Heart left ventricle (tissue), 16 donors: ENCODE data around the gene OMD. TPM values are rescaled to one million over a fixed set of nuclear protein-coding genes. Genes with fewer than 3 reads are reported as not detected.

Experiments
- ATAC-seq, 4 donors: fragments of 200-7000 bp; cut with Tn5 transposase; one replicate each; pipeline ENCODE4 v1.9.1; 2020 to 2022; ENCODE audit warnings: moderate library complexity in 4 of 4, mild to moderate bottlenecking in 3 of 4, moderate number of reproducible peaks in 1 of 4
- DNase-seq, 5 donors: peaks; one replicate each; pipeline ENCODE4 v3.0.0-alpha.2; 2020
- H3K27ac ChIP-seq, 12 donors: fragments of 200-600 bp; sonication (generic) in 4 of 12; one replicate each; pipeline versions ENCODE4 v1.5.0 to v1.8.0; 2016 to 2022; ENCODE audit warnings: mild to moderate bottlenecking in 2 of 12
- H3K27me3 ChIP-seq, 9 donors: fragments of 200-600 bp; sonication (generic) in 2 of 9; one replicate each; pipeline versions ENCODE4 v1.5.1 to v1.8.0; 2016 to 2022; ENCODE audit warnings: mild to moderate bottlenecking in 3 of 9
- H3K36me3 ChIP-seq, 9 donors: fragments of 200-600 bp; sonication (generic) in 2 of 9; one replicate each; pipeline versions ENCODE4 v1.5.0 to v1.8.0; 2018 to 2022; ENCODE audit warnings: mild to moderate bottlenecking in 2 of 9
- H3K4me1 ChIP-seq, 12 donors: fragments of 200-600 bp; sonication (generic) in 4 of 12; one replicate each; pipeline versions ENCODE4 v1.5.0 to v1.8.0; 2016 to 2022; ENCODE audit warnings: mild to moderate bottlenecking in 3 of 12
- H3K4me3 ChIP-seq, 12 donors: fragments of 200-600 bp; sonication (generic) in 4 of 12; one replicate each; pipeline versions ENCODE4 v1.5.0 to v1.8.0; 2017 to 2022; ENCODE audit warnings: mild to moderate bottlenecking in 9 of 12, moderate library complexity in 4 of 12
- H3K9me3 ChIP-seq, 12 donors: fragments of 200-600 bp; sonication (generic) in 4 of 12; one replicate each; pipeline versions ENCODE4 v1.5.0 to v1.8.0; 2016 to 2022; ENCODE audit warnings: mild to moderate bottlenecking in 1 of 12
- POLR2A ChIP-seq, 2 donors: fragments of 450-650 bp; IDR thresholded peaks; one replicate each; pipeline ENCODE4 v1.6.1; 2017; ENCODE audit warnings: antibody characterized with exemption in 2 of 2, mild to moderate bottlenecking in 2 of 2, moderate library complexity in 2 of 2
- WGBS, 4 donors: extraction: QIAGEN DNeasy Blood & Tissue Kit in 2 of 4; methylation state at CpG; one replicate each; pipeline versions ENCODE4 v1.1.5 to v1.1.7; 2013 to 2018; 5-methylcytosine and 5-hydroxymethylcytosine counted together
- intact Hi-C, 10 donors: fragments of 100-400 bp; cut with DNase I; formaldehyde crosslinking; loops; one replicate each; pipeline versions ENCODE4 v1.11.1 to v1.14.2; 2022
- polyA plus RNA-seq, 2 donors: library from polyadenylated mRNA; stranded (reverse); fragments of 200-250 nt; gene quantifications; one replicate each; pipeline ENCODE4 v1.2.3, GENCODE V29; 2013
- total RNA-seq, 9 donors: library from RNA; depleted of rRNA in 2 of 9; stranded (reverse); fragments of >200 nt in 2 of 9; fragmentation: NEBNext Ultra II Directional in 3 of 9; extraction: Animal tissue kit (Norgen Biotek cat#: 25700) in 3 of 9; gene quantifications; one replicate each; pipeline versions ENCODE4 v1.1.0 to v1.2.4, GENCODE V29; 2016 to 2023
- TF ChIP-seq, protein P1 (sequence below), 12 donors: fragments of 200-600 bp; sonication (generic) in 4 of 12; IDR thresholded peaks; one replicate each; pipeline versions ENCODE4 v1.5.0 to v1.8.0; 2018 to 2022; ENCODE audit warnings: antibody characterized with exemption in 12 of 12, mild to moderate bottlenecking in 5 of 12
- donor health status: ischemic (EF 13 %, LVEDD 7.1; RV severe dilation, severe dysfunction).
- donor health status: healthy with polysubstance abuse.
- donor health status: DM: no; HTN: yes; CAD: no.
- donor health status: DM: no; HTN: no; CAD: no.
- donor health status: ischemic (EF 25% LVEDD 6.9; RV normal size, moderate dysfunction).
- donor health status: ischemic (EF 25% LVEDD 5.7; RV mildly dilated, moderate dysfunction).
- donor health status: healthy.
- donor health status: DM: yes; HTN: yes; CAD: no.
- donor health status: ischemic (EF 35%, LVEDD 5.7; RV mildly dilated, moderate dysfunction).
- donor health status: nonischemic (EF 11% LVEDD 7.7; RV severe dilation, severe dysfunction).
- donor health status: DM: yes; HTN: yes; CAD: no.
- donor health status: PGD.
- donor health status: ischemic (EF 29% LVEDD 5.4; RV normal size, mild dysfunction).
- donor health status: nonischemic (EF 23%, LVEDD 6.1; RV moderate dilation, normal function).

OMD gene
- total and polyA plus RNA-seq, 11 donors, result 1.5 to 10.2 (median 5.5) TPM

DNA sequence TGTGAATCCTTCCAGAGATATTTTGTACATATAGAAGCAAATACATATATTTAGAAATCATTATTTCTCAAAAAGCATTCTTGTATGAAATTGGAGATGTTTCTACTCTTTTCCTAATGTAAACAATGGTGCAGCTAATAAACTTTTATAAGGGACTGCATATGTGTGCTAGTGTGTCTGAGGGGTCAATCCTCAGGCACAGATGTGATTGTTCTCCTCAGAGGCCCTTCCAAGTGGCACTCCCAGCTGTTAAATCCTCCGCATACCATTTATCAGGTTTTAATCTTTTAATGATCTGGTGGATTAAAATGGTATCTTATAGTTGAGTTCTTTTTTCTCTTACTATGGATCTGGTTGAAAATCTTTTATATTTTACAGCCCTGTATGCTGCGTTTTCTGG lies 5.6 kb upstream of the OMD start:
- TF ChIP-seq, protein P1, sequence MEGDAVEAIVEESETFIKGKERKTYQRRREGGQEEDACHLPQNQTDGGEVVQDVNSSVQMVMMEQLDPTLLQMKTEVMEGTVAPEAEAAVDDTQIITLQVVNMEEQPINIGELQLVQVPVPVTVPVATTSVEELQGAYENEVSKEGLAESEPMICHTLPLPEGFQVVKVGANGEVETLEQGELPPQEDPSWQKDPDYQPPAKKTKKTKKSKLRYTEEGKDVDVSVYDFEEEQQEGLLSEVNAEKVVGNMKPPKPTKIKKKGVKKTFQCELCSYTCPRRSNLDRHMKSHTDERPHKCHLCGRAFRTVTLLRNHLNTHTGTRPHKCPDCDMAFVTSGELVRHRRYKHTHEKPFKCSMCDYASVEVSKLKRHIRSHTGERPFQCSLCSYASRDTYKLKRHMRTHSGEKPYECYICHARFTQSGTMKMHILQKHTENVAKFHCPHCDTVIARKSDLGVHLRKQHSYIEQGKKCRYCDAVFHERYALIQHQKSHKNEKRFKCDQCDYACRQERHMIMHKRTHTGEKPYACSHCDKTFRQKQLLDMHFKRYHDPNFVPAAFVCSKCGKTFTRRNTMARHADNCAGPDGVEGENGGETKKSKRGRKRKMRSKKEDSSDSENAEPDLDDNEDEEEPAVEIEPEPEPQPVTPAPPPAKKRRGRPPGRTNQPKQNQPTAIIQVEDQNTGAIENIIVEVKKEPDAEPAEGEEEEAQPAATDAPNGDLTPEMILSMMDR (IDR thresholded peaks at IDR 0.05), result no peak
- TF ChIP-seq POLR2A (IDR thresholded peaks at IDR 0.05), result no peak
- DNase-seq (no peak), ATAC-seq (no peak)
- 71 to 98% (median 95%) methylated on average over 2 of the region's 2 CpGs for WGBS, 4 donors
- Histone ChIP-seq H3K27ac (no peak overlapping the region), H3K4me3 (no peak overlapping the region), H3K36me3 (no peaks in the 10 kb centered on the region), H3K4me1 (peaks cover 0 to 19% (median 0%) of the 10 kb centered on the region in 12 donors), H3K27me3 (no peaks in the 10 kb centered on the region), H3K9me3 (no peaks in the 10 kb centered on the region)
- intact Hi-C loops, result loop anchor here in 8 of 10 donors (10.0 kb wide), 5 partner anchors 85 to 295 kb away; partner anchors contain the start of genes CENPP (in 1 of the 8) and NOL8 (in 1 of the 8)

DNA sequence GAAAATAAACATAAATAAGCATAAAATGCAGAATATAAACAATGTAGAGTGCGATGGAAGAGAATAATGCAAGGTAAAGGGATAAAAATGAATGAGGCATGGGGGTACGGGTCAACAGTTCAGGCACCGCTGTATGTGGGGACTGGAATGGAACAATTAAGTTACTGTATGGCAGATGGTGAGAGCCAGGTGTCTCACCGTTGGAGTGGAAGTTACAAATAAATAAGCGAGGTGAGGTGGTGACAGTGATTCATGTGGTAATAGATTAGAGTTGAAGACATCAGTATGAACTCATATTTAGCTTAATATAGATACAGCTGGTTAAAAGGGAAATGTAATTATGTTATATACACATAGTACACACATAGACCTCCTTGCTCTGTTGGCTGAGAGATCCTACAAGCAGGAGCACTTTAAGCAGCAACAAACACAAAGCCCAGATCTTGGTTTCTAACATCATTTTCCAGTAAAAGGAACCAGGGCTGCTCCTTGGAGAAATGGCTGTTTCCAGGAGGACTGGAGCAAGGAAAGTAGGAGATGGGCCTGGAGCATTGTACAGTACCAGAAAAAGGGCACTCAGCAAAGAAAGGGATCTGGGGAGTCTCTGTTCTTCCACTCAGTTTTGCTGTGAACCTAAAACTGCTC lies 2.4 kb upstream of the OMD start:
- intact Hi-C loops, result no loop called here
- H3K27me3 ChIP-seq, result no peaks in the 10 kb centered on the region
- no peak overlapping the region for H3K4me3 ChIP-seq
- WGBS, 4 donors, result 66 to 72% (median 69%) methylated on average over 5 of the region's 5 CpGs
- DNase-seq (no peak), ATAC-seq (no peak)
- H3K36me3 ChIP-seq, result no peaks in the 10 kb centered on the region
- TF ChIP-seq, protein P1 (IDR thresholded peaks at IDR 0.05), result no peak
- TF ChIP-seq POLR2A (IDR thresholded peaks at IDR 0.05), result no peak
- no peaks in the 10 kb centered on the region for H3K9me3 ChIP-seq
- peaks cover 0 to 26% (median 0%) of the 10 kb centered on the region in 12 donors for H3K4me1 ChIP-seq
- peak overlapping the region in 5 of 12 donors; percentile 16 to 63 (median 46) for H3K27ac ChIP-seq

DNA sequence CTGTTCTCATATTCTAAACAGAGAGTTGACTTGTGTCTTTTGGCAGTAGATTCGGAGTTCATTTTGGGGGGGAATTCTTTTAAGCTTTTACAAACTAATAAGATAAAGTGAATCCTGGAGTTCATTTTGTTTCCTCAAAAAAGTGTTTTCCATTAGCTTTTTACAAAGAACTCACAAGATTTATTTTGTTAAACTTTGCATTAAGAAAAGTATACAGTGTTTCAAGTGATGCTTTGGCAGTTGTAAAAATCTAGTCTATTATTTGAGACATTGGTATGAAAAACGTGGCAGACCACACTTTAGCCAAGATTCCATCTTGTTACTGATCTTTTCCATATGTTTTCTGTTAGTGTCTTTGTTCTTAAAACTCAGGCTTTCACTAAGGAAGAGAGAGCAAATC lies 1.2 kb upstream of the OMD start:
- Histone ChIP-seq H3K9me3 (no peaks in the 10 kb centered on the region), H3K4me1 (peaks cover 0 to 26% (median 0%) of the 10 kb centered on the region in 12 donors), H3K4me3 (no peak overlapping the region), H3K36me3 (no peaks in the 10 kb centered on the region), H3K27ac (peak overlapping the region in 9 of 12 donors; percentile 0 to 63 (median 17)), H3K27me3 (no peaks in the 10 kb centered on the region)
- no peak for TF ChIP-seq POLR2A (IDR thresholded peaks at IDR 0.05)
- TF ChIP-seq, protein P1 (IDR thresholded peaks at IDR 0.05), result no peak
- WGBS, 4 donors, result 54 to 69% (median 63%) methylated on average over 2 of the region's 2 CpGs
- no peak for DNase-seq
- intact Hi-C loops, result no loop called here
- no peak for ATAC-seq

DNA sequence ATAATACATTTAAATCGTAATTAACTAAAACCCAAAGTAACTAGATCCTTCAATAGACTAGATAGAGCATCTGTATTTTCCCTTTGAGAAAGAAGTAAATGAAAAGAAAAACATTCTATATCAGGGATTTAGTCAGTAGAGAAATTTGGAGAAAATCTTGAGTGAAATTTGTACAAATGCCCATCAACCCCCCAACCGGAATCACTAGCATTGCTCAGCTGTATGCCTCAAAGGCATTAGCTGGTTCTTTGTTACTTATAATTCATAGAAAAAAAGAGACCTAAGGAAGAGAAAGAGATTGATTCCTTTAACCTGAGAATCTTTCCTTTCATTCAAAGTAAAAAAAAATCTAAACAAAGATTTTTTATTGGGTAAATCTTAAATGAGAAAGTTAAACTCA lies 659 bp downstream of the OMD start:
- Histone ChIP-seq H3K27ac (peak overlapping the region in 7 of 12 donors; percentile 16 to 63 (median 51)), H3K36me3 (no peaks in the 10 kb centered on the region), H3K9me3 (no peaks in the 10 kb centered on the region), H3K4me1 (peaks cover 0 to 26% (median 0%) of the 10 kb centered on the region in 12 donors), H3K27me3 (no peaks in the 10 kb centered on the region), H3K4me3 (peak overlapping the region in 10 of 12 donors; percentile 7 to 53 (median 27))
- WGBS, 4 donors, result 81 to 88% (median 85%) methylated on average over 2 of the region's 2 CpGs
- no peak for ATAC-seq
- DNase-seq, result no peak
- TF ChIP-seq, protein P1 (IDR thresholded peaks at IDR 0.05), result no peak
- TF ChIP-seq POLR2A (IDR thresholded peaks at IDR 0.05), result no peak
- intact Hi-C loops, result loop anchor here in 1 of 10 donors (5.0 kb wide), 1 partner anchor 71 kb away; no protein-coding TSS in a partner anchor
